GM19025 (cell line): ENCODE data around the gene SDR39U1.

Experiments used
- ATAC-seq: cut with Tn5 transposase; IDR thresholded peaks from one replicate; pipeline ENCODE4 v1.9.1; 2021; ENCODE audit warnings: mild to moderate bottlenecking, low read depth, moderate library complexity; ENCODE audit not compliant: unreplicated experiment

Gene SDR39U1

GRCh38 chr14:24392325-24393091 lies 50.1 kb downstream of the SDR39U1 start:
- ATAC-seq = no peak

- ATAC-seq = no peak
These were observed 51.7 kb downstream of the SDR39U1 start for GRCh38 chr14:24390701-24391468.
